Heart right ventricle (tissue), 16 donors: ENCODE results near the gene C6orf47. TPM values are rescaled to one million over a fixed set of nuclear protein-coding genes. Genes with fewer than 3 reads are reported as not detected.
A peak's percentile ranks its signal among the peaks of the same experiment; 100 is the strongest.

ENCODE experiments used
- ATAC-seq, 8 donors: fragments of 200-7000 bp; cut with Tn5 transposase; one replicate each; pipeline ENCODE4 v1.9.1; 2020; ENCODE audit warnings: mild to moderate bottlenecking in 8 of 8, moderate library complexity in 8 of 8, moderate number of reproducible peaks in 1 of 8
- DNase-seq, 2 donors: peaks; one replicate each; pipeline ENCODE4 v3.0.0-alpha.2; 2020
- H3K27ac ChIP-seq, 10 donors: fragments of 200-600 bp; sonication (generic) in 2 of 10; one replicate each; pipeline versions ENCODE4 v1.5.0 to v1.8.0; 2020 to 2022; ENCODE audit warnings: mild to moderate bottlenecking in 3 of 10
- H3K27me3 ChIP-seq, 7 donors: fragments of 200-600 bp; one replicate each; pipeline ENCODE4 v1.8.0; 2021 to 2022; ENCODE audit warnings: mild to moderate bottlenecking in 2 of 7
- H3K36me3 ChIP-seq, 9 donors: fragments of 200-600 bp; sonication (generic) in 1 of 9; one replicate each; pipeline versions ENCODE4 v1.5.0 to v1.8.0; 2020 to 2022; ENCODE audit warnings: mild to moderate bottlenecking in 2 of 9
- H3K4me1 ChIP-seq, 9 donors: fragments of 200-600 bp; sonication (generic) in 1 of 9; one replicate each; pipeline versions ENCODE4 v1.5.0 to v1.8.0; 2020 to 2022; ENCODE audit warnings: mild to moderate bottlenecking in 4 of 9
- H3K4me3 ChIP-seq, 10 donors: fragments of 200-600 bp; sonication (generic) in 2 of 10; one replicate each; pipeline versions ENCODE4 v1.5.0 to v1.8.0; 2020 to 2022; ENCODE audit warnings: mild to moderate bottlenecking in 7 of 10, moderate library complexity in 2 of 10
- H3K9me3 ChIP-seq, 11 donors: fragments of 200-600 bp in 10 of 11; sonication (generic) in 2 of 11; one replicate each; pipeline versions ENCODE4 v1.5.0 to v1.8.0; 2013 to 2022; ENCODE audit warnings: mild to moderate bottlenecking in 2 of 11, control low read depth in 1 of 11, moderate library complexity in 1 of 11
- CTCF ChIP-seq, 9 donors: fragments of 200-600 bp; sonication (generic) in 2 of 9; IDR thresholded peaks; one replicate each; pipeline versions ENCODE4 v1.5.0 to v1.8.0; 2021 to 2022; ENCODE audit warnings: antibody characterized with exemption in 9 of 9, mild to moderate bottlenecking in 5 of 9, moderate library complexity in 1 of 9
- WGBS, 2 donors: extraction: QIAGEN DNeasy Blood & Tissue Kit; methylation state at CpG; one replicate each; pipeline ENCODE4 v1.1.7; 2013; ENCODE audit warnings: inconsistent platforms in 1 of 2; 5-methylcytosine and 5-hydroxymethylcytosine counted together
- intact Hi-C, 10 donors: fragments of 100-400 bp; cut with DNase I; formaldehyde crosslinking; loops; one replicate each; pipeline versions ENCODE4 v1.11.1 to v1.14.2; 2022
- polyA plus RNA-seq, 2 donors: library from polyadenylated mRNA; stranded (reverse); fragments of 200-250 nt; gene quantifications; one replicate each; pipeline ENCODE4 v1.2.3, GENCODE V29; 2013
- total RNA-seq, 10 donors: library from RNA; stranded (reverse); fragmentation: NEBNext Ultra II Directional in 3 of 10; extraction: Animal tissue kit (Norgen Biotek cat#: 25700) in 3 of 10; gene quantifications; one replicate each; pipeline versions ENCODE4 v1.2.1 to v1.2.4, GENCODE V29; 2021 to 2023
- donor health status: Arrhythmogenic right ventricular cardiomyopathy.
- donor health status: ischemic (EF 13 %, LVEDD 7.1; RV severe dilation, severe dysfunction).
- donor health status: healthy with polysubstance abuse.
- donor health status: DM: no; HTN: yes; CAD: no.
- donor health status: DM: no; HTN: no; CAD: no.
- donor health status: ischemic (EF 25% LVEDD 6.9; RV normal size, moderate dysfunction).
- donor health status: ischemic (EF 25% LVEDD 5.7; RV mildly dilated, moderate dysfunction).
- donor health status: healthy.
- donor health status: DM: yes; HTN: yes; CAD: no.
- donor health status: Ischemic cardiomyopathy.
- donor health status: ischemic (EF 35%, LVEDD 5.7; RV mildly dilated, moderate dysfunction).
- donor health status: nonischemic (EF 11% LVEDD 7.7; RV severe dilation, severe dysfunction).
- donor health status: DM: yes; HTN: yes; CAD: no.
- donor health status: PGD.
- donor health status: ischemic (EF 29% LVEDD 5.4; RV normal size, mild dysfunction).
- donor health status: nonischemic (EF 23%, LVEDD 6.1; RV moderate dilation, normal function).

The C6orf47 gene
- total and polyA plus RNA-seq, 12 donors: 15.9 to 23.3 (median 18.1) TPM

DNA sequence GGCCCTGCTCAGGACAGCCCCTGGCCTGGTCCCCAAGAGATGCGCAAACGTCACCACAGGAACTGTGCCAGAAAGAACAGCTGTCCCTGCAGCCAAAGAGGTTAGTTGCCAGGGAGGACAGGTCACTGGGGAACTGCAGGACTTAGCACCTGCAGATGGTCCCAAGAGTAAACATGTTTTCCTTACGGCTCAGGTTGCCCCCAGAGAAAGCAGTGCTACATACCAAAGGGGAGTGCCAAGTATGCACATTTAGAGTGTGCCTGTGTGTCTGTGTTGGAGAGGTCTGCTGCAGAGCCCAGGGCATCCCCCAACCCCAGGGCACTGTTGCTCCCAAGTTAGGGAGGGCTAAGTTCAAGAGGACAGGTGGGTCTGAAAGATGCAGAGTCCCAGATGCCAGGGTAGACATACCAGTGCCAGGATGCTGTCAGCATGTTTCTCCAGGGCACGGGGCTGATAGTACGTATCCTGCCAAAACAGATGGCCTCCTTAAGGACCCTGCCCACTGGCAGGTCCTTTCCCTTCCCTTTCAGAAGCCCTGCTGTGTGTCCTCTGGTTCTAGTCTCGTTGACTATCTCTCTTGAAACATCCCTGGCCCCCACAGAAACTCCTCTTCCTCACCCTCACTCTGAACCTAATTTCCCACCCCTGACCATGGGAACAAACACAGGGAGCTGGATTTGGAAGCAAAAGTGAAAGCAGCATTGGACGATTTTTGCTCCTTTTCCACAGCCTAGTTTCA is 41.3 kb upstream of the C6orf47 start:
- DNase-seq (peak; percentile 43 to 53), ATAC-seq (peak in 1 of 8 donors; percentile 2)
- peak overlapping the region; percentile 56 to 89 (median 78) for H3K4me3 ChIP-seq
- no peaks in the 10 kb centered on the region for H3K27me3 ChIP-seq
- peak overlapping the region in 9 of 10 donors; percentile 92 to 99 (median 97) for H3K27ac ChIP-seq
- no peaks in the 10 kb centered on the region for H3K9me3 ChIP-seq
- no peak for TF ChIP-seq CTCF (IDR thresholded peaks at IDR 0.05)
- H3K36me3 ChIP-seq: peaks cover 0 to 45% (median 14%) of the 10 kb centered on the region in 9 donors
- WGBS, 2 donors: 16 to 18% methylated on average over 7 of the region's 7 CpGs
- H3K4me1 ChIP-seq: peaks cover 11 to 41% (median 22%) of the 10 kb centered on the region in 9 donors
- intact Hi-C loops: loop anchor here in 1 of 10 donors (1.0 kb wide), 1 partner anchor 27 kb away; the partner anchor contains the start of gene DDAH2

- H3K4me1 ChIP-seq: peaks cover 11 to 41% (median 22%) of the 10 kb centered on the region in 9 donors
- H3K4me3 ChIP-seq: no peak overlapping the region
- intact Hi-C loops: loop anchor here in 1 of 10 donors (1.0 kb wide), 1 partner anchor 28 kb away; the partner anchor contains the start of gene DDAH2
- ATAC-seq (no peak), DNase-seq (no peak)
- H3K9me3 ChIP-seq: no peaks in the 10 kb centered on the region
- no peaks in the 10 kb centered on the region for H3K27me3 ChIP-seq
- WGBS, 2 donors: 92% methylated on average over 5 of the region's 5 CpGs
- peak overlapping the region in 1 of 10 donors; percentile 17 for H3K27ac ChIP-seq
- no peak for TF ChIP-seq CTCF (IDR thresholded peaks at IDR 0.05)
- H3K36me3 ChIP-seq: peaks cover 0 to 55% (median 19%) of the 10 kb centered on the region in 9 donors
Observed at GRCh38 chr6:31700740-31701401, 40.3 kb upstream of the C6orf47 start.

DNA sequence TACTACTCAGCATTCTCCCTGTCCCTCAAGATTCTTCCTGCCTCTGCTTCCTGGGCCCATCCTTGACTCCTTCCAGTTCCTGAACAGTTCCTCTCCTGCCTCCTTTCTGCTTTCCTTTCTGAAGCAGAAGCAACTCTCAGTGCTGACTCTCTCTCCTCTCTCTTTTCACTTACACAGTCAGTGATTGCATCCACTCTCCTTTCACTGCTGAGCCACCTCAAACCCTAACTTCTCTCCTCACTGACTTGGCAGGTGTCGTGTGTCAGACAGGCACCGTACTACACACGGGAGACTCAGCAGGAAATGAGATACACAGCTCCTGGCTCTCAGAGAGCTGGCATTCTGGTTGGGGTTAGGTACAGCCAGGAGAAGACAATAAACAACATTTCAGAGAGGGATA is 37.0 kb upstream of the C6orf47 start:
- no peak for TF ChIP-seq CTCF (IDR thresholded peaks at IDR 0.05)
- peaks cover 0 to 88% (median 46%) of the 10 kb centered on the region in 9 donors for H3K36me3 ChIP-seq
- 38 to 47% methylated on average over 3 of the region's 3 CpGs for WGBS, 2 donors

GRCh38 chr6:31693535-31693934 is 33.0 kb upstream of the C6orf47 start:
- ATAC-seq (no peak), DNase-seq (no peak)
- peaks cover 0 to 16% (median 0%) of the 10 kb centered on the region in 9 donors for H3K4me1 ChIP-seq
- H3K4me3 ChIP-seq: no peak overlapping the region
- no peaks in the 10 kb centered on the region for H3K9me3 ChIP-seq
- H3K27me3 ChIP-seq: no peaks in the 10 kb centered on the region
- 91 to 92% methylated on average over 6 of the region's 6 CpGs for whole genome bisulfite sequencing, 2 donors
- no peak overlapping the region for H3K27ac ChIP-seq
- peaks cover 0 to 100% (median 70%) of the 10 kb centered on the region in 9 donors for H3K36me3 ChIP-seq
- no peak for TF ChIP-seq CTCF (IDR thresholded peaks at IDR 0.05)
- intact Hi-C loops: no loop called here

More for the DNA sequence above, 37.0 kb upstream of the C6orf47 start:
- Histone ChIP-seq H3K4me3 (no peak overlapping the region), H3K9me3 (no peaks in the 10 kb centered on the region), H3K4me1 (peaks cover 8 to 35% (median 18%) of the 10 kb centered on the region in 9 donors), H3K27me3 (no peaks in the 10 kb centered on the region), H3K27ac (peak overlapping the region in 1 of 10 donors; percentile 31)
- ATAC-seq (no peak), DNase-seq (no peak)
- intact Hi-C loops: no loop called here
